K562 (cell line): ENCODE results near the gene LAMB3. TPM values are rescaled to one million over a fixed set of nuclear protein-coding genes. Genes with fewer than 3 reads are reported as not detected.
A peak's percentile ranks its signal among the peaks of the same experiment; 100 is the strongest.

Experiments
- DPF2 ChIP-seq: fragments of 450-650 bp; IDR thresholded peaks from 2 replicates; pipeline ENCODE4 v1.6.1; 2016
- EGR1 ChIP-seq: fragments of 450-650 bp; conservative IDR thresholded peaks from 2 replicates; pipeline ENCODE4 v1.6.1; 2017; ENCODE audit warnings: mild to moderate bottlenecking
- FOS ChIP-seq: IDR thresholded peaks from 3 replicates; pipeline ENCODE4 v1.6.1; 2011; ENCODE audit not compliant: insufficient read length; ENCODE audit errors: extremely low read depth
- FOSL1 ChIP-seq: fragments of 200-800 bp; sonication (Bioruptor generic); conservative IDR thresholded peaks from 2 replicates; pipeline ENCODE4 v1.6.1; 2016; ENCODE audit warnings: missing genetic modification characterization, missing compliant biosample characterization
- FOXJ3 ChIP-seq: sonication (generic); formaldehyde crosslinking; IDR thresholded peaks from 2 replicates; pipeline ENCODE4 v1.4.0; 2020; ENCODE audit warnings: mild to moderate bottlenecking, missing genetic modification reagents
- FOXM1 ChIP-seq, 2 experiments: fragments of 450-650 bp in 1 of 2; sonication (generic) in 1 of 2; formaldehyde crosslinking in 1 of 2; IDR thresholded peaks; 2 replicates each; pipeline versions ENCODE4 v1.6.1 to v1.9.0; 2017 to 2022; ENCODE audit warnings: low read depth in 2 of 2, mild to moderate bottlenecking in 2 of 2, missing genetic modification reagents in 1 of 2, moderate library complexity in 1 of 2
- JUN ChIP-seq, 2 experiments: sonication (generic) in 1 of 2; formaldehyde crosslinking in 1 of 2; IDR thresholded peaks; 2 replicates each; pipeline versions ENCODE4 v1.6.1 to v1.8.0; 2012 to 2022; ENCODE audit warnings: borderline replicate concordance in 2 of 2, mild to moderate bottlenecking in 2 of 2, improper control_type of control experiment in 1 of 2, low read depth in 1 of 2, low read length in 1 of 2, missing genetic modification reagents in 1 of 2
- L3MBTL2 ChIP-seq: fragments of 450-650 bp; IDR thresholded peaks from 2 replicates; pipeline ENCODE4 v1.6.1; 2016; ENCODE audit warnings: mild to moderate bottlenecking, moderate library complexity
- MAZ ChIP-seq, 2 experiments: fragments of 450-650 bp in 1 of 2; sonication (generic) in 1 of 2; formaldehyde crosslinking; IDR thresholded peaks in 1 of 2; conservative IDR thresholded peaks in 1 of 2; 2 replicates each; pipeline versions ENCODE4 v1.4.0 to v1.5.0; 2020; ENCODE audit warnings: mild to moderate bottlenecking in 1 of 2, missing genetic modification reagents in 1 of 2
- MEF2A ChIP-seq: IDR thresholded peaks from 2 replicates; pipeline ENCODE4 v1.6.1; 2011; ENCODE audit warnings: low read depth, mild to moderate bottlenecking, low read length, moderate library complexity; ENCODE audit not compliant: control insufficient read depth
- NR2C1 ChIP-seq, 2 experiments: fragments of 450-650 bp; IDR thresholded peaks; 2 replicates each; pipeline ENCODE4 v1.6.1; 2017; ENCODE audit warnings: mild to moderate bottlenecking in 2 of 2, antibody characterized with exemption in 1 of 2, inconsistent platforms in 1 of 2, missing compliant biosample characterization in 1 of 2, missing genetic modification characterization in 1 of 2
- RHOXF2B ChIP-seq: fragments of 250-450 bp; sonication (Bioruptor Pico); conservative IDR thresholded peaks from 2 replicates; pipeline ENCODE4 v1.5.1; 2021
- TBL1XR1 ChIP-seq, 2 experiments: IDR thresholded peaks; 2 replicates each; pipeline ENCODE4 v1.6.1; 2012; ENCODE audit warnings: improper control_type of control experiment in 2 of 2, low read length in 2 of 2, mild to moderate bottlenecking in 1 of 2
- THRAP3 ChIP-seq: fragments of 450-650 bp; IDR thresholded peaks from 2 replicates; pipeline ENCODE4 v1.6.1; 2016; ENCODE audit warnings: mild to moderate bottlenecking, inconsistent platforms, borderline replicate concordance
- VEZF1 ChIP-seq: fragments of 200-800 bp; sonication (Bioruptor generic); IDR thresholded peaks from 2 replicates; pipeline ENCODE4 v1.6.1; 2017; ENCODE audit warnings: missing genetic modification characterization, missing compliant biosample characterization
- ZFP36 ChIP-seq: fragments of 150-350 bp; IDR thresholded peaks from 2 replicates; pipeline ENCODE4 v1.6.1; 2018; ENCODE audit warnings: low read length, low read depth; ENCODE audit not compliant: partially characterized antibody
- ZNF324 ChIP-seq: fragments of 250-450 bp; sonication (Bioruptor Pico); IDR thresholded peaks from 2 replicates; pipeline ENCODE4 v1.4.0; 2020; ENCODE audit warnings: mild to moderate bottlenecking
- ZNF431 ChIP-seq: sonication (generic); formaldehyde crosslinking; IDR thresholded peaks from 2 replicates; pipeline ENCODE4 v1.8.0; 2022; ENCODE audit warnings: mild to moderate bottlenecking, missing genetic modification reagents
- ZNF764 ChIP-seq: fragments of 250-450 bp; sonication (Bioruptor Pico); IDR thresholded peaks from 2 replicates; pipeline ENCODE4 v1.4.0; 2020; ENCODE audit warnings: low read depth, mild to moderate bottlenecking, moderate library complexity
- ZNF785 ChIP-seq: fragments of 250-450 bp; sonication (Bioruptor Pico); IDR thresholded peaks from 2 replicates; pipeline ENCODE4 v1.4.0; 2020; ENCODE audit warnings: mild to moderate bottlenecking
- polyA plus RNA-seq, 8 experiments: library from polyadenylated mRNA; depleted of rRNA in 4 of 8; stranded (reverse) in 5 of 8; unstranded in 3 of 8; fragments of >200 nt; fragmentation: Nextera tagmentation in 2 of 8; fragmentation: Illumina TruSeq in 1 of 8; extraction: Ambion mirVana in 2 of 8; extraction: Trizol in 1 of 8; gene quantifications; 2 replicates each; pipeline versions ENCODE4 v1.2.1 to v1.2.3, GENCODE V29; 2011 to 2014; ENCODE audit warnings: inconsistent platforms in 1 of 8, missing spikeins in 1 of 8
- total RNA-seq, 7 experiments: library from RNA; depleted of rRNA in 6 of 7; stranded (reverse); fragments of >200 nt in 6 of 7; fragmentation: Illumina TruSeq in 2 of 7; extraction: Trizol in 2 of 7; gene quantifications; 2 replicates each; pipeline versions ENCODE4 v1.2.1 to v1.2.3, GENCODE V29; 2011 to 2021; ENCODE audit warnings: low replicate concordance in 1 of 7
- TF ChIP-seq, protein P1 (sequence below): fragments of 250-450 bp; sonication (Bioruptor Pico); IDR thresholded peaks from 2 replicates; pipeline ENCODE4 v1.5.0; 2021
- TF ChIP-seq, protein P2 (sequence below): sonication (generic); formaldehyde crosslinking; IDR thresholded peaks from 2 replicates; pipeline ENCODE4 v1.8.1; 2023; ENCODE audit warnings: mild to moderate bottlenecking, missing genetic modification reagents
- TF ChIP-seq, protein P3 (sequence below), 2 experiments: fragments of 450-650 bp; conservative IDR thresholded peaks; 2 replicates each; pipeline ENCODE4 v1.6.1; 2017; ENCODE audit warnings: mild to moderate bottlenecking in 2 of 2, moderate library complexity in 2 of 2

LAMB3 gene
- total and polyA plus RNA-seq, 9 of the 15 experiments (the other 6 are each of a cell fraction or from before 2014, with no cell fraction given): 0.08 to 1.3 (median 0.91) TPM

GRCh38 chr1:209651138-209651587, 1.1 kb downstream of the LAMB3 start (continued):
- TF ChIP-seq DPF2: peak; percentile 63
- TF ChIP-seq MEF2A: no peak
- no peak for TF ChIP-seq THRAP3
- TF ChIP-seq, protein P1, sequence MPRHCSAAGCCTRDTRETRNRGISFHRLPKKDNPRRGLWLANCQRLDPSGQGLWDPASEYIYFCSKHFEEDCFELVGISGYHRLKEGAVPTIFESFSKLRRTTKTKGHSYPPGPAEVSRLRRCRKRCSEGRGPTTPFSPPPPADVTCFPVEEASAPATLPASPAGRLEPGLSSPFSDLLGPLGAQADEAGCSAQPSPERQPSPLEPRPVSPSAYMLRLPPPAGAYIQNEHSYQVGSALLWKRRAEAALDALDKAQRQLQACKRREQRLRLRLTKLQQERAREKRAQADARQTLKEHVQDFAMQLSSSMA: no peak
- TF ChIP-seq NR2C1 (IDR thresholded peaks at IDR 0.05): no peak
- TF ChIP-seq NR2C1 (tag; IDR thresholded peaks at IDR 0.05): no peak
- TF ChIP-seq ZNF324 (CRISPR knock-in tag): no peak
- peak; percentile 91 for TF ChIP-seq FOSL1 (tag)
- no peak for TF ChIP-seq ZNF764
- no peak for TF ChIP-seq FOXJ3 (CRISPR knock-in tag)
- TF ChIP-seq, protein P2, sequence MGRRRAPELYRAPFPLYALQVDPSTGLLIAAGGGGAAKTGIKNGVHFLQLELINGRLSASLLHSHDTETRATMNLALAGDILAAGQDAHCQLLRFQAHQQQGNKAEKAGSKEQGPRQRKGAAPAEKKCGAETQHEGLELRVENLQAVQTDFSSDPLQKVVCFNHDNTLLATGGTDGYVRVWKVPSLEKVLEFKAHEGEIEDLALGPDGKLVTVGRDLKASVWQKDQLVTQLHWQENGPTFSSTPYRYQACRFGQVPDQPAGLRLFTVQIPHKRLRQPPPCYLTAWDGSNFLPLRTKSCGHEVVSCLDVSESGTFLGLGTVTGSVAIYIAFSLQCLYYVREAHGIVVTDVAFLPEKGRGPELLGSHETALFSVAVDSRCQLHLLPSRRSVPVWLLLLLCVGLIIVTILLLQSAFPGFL (CRISPR knock-in tag): 0 out of 2 replicates have a peak, but pooled peaks have one; percentile 43
- no peak for TF ChIP-seq TBL1XR1 (IDR thresholded peaks at IDR 0.05; ENCODE audit: low read length in 2 of 2)
- peak; percentile 18 for TF ChIP-seq ZFP36
- no peak for TF ChIP-seq EGR1
- TF ChIP-seq JUN (IDR thresholded peaks at IDR 0.05; ENCODE audit: borderline replicate concordance, low read depth, low read length): peak; percentile 91
- no peak for TF ChIP-seq JUN (CRISPR knock-in tag; IDR thresholded peaks at IDR 0.05; ENCODE audit: borderline replicate concordance)
- TF ChIP-seq RHOXF2B (CRISPR knock-in tag): no peak
- TF ChIP-seq ZNF431: no peak
- no peak for TF ChIP-seq FOXM1 (IDR thresholded peaks at IDR 0.05; ENCODE audit: low read depth)
- no peak for TF ChIP-seq FOXM1 (CRISPR knock-in tag; IDR thresholded peaks at IDR 0.05; ENCODE audit: low read depth)
- peak; percentile 20 for TF ChIP-seq FOS
- TF ChIP-seq, protein P3, sequence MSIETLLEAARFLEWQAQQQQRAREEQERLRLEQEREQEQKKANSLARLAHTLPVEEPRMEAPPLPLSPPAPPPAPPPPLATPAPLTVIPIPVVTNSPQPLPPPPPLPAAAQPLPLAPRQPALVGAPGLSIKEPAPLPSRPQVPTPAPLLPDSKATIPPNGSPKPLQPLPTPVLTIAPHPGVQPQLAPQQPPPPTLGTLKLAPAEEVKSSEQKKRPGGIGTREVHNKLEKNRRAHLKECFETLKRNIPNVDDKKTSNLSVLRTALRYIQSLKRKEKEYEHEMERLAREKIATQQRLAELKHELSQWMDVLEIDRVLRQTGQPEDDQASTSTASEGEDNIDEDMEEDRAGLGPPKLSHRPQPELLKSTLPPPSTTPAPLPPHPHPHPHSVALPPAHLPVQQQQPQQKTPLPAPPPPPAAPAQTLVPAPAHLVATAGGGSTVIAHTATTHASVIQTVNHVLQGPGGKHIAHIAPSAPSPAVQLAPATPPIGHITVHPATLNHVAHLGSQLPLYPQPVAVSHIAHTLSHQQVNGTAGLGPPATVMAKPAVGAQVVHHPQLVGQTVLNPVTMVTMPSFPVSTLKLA (conservative IDR thresholded peaks at IDR 0.05): no peak
- TF ChIP-seq ZNF785 (CRISPR knock-in tag): no peak
- TF ChIP-seq VEZF1 (CRISPR knock-in tag): peak; percentile 36; the same call in 1 of the 2 replicates
- TF ChIP-seq MAZ (CRISPR knock-in tag; conservative IDR thresholded peaks at IDR 0.05 in 1 of 2, IDR thresholded peaks at IDR 0.05 in 1 of 2): 0 out of 4 replicates have a peak, but pooled peaks of 1 of the 2 experiments have one; percentile 51
- TF ChIP-seq L3MBTL2: peak; percentile 54
